Measurements from ENCODE around the gene TMEM109. TPM values are rescaled to one million over a fixed set of nuclear protein-coding genes. Genes with fewer than 3 reads are reported as not detected.

Gene TMEM109
- total and polyA plus RNA-seq, 9 of the 15 experiments (the other 6 are each of a cell fraction or from before 2014, with no cell fraction given): 9.2 to 71.3 (median 30.5) TPM

GRCh38 chr11:60960405-60960804 is 46.4 kb downstream of the TMEM109 start:
- no TSS peak for BruUV-seq (replicated peaks)
- H2AFZ ChIP-seq (ENCODE audit: low read depth, low read length): no peak overlapping the region
- no peak for ATAC-seq
- no peak for FAIRE-seq
- in situ Hi-C loops (cut with MboI): no loop called here
- no peaks in the 10 kb centered on the region for H3K4me1 ChIP-seq (replicated peaks in 1 of 2; ENCODE audit: control insufficient read depth in 2 of 2, insufficient read depth in 2 of 2, low read length in 2 of 2)
- H3K4me3 ChIP-seq: no peak overlapping the region
- H3K27ac ChIP-seq (ENCODE audit: extremely low read depth, low read depth, low read length): no peak overlapping the region
- no peaks in the 10 kb centered on the region for H3K36me3 ChIP-seq (ENCODE audit: control insufficient read depth, insufficient read depth, low read length)
- ChIA-PET CTCF (ENCODE audit: low intra/inter-chr PET ratio) (no interaction called here), POLR2A (no interaction called here)
- H3K4me2 ChIP-seq (ENCODE audit: insufficient read depth, low read length): no peak overlapping the region
- 0 out of 2 replicates have a peak, but pooled peaks cover 3% of the 10 kb centered on the region for H4K20me1 ChIP-seq (replicated peaks; ENCODE audit: control insufficient read depth, insufficient read depth, low read length)
- H3K9me1 ChIP-seq (ENCODE audit: control insufficient read depth, insufficient read depth, low read length): no peaks in the 10 kb centered on the region
- no peaks in the 10 kb centered on the region for H3K79me2 ChIP-seq (ENCODE audit: control insufficient read depth, insufficient read depth, low read length)
- H3K27me3 ChIP-seq (ENCODE audit: control insufficient read depth in 2 of 2, insufficient read depth in 2 of 2, low read length in 2 of 2): peaks cover 24 to 42% of the 10 kb centered on the region in 2 experiments
- H3K9me3 ChIP-seq (replicated peaks; ENCODE audit: control insufficient read depth, insufficient read depth, low read depth, low read length): no peaks in the 10 kb centered on the region
- no peak overlapping the region for H3K9ac ChIP-seq (ENCODE audit: insufficient read depth in 1 of 2, low read depth in 2 of 2, low read length in 2 of 2)
- intact Hi-C loops (cut with micrococcal nuclease): no loop called here
- DNase-seq (ENCODE audit: extremely low read depth in 1 of 4, low spot score in 3 of 4): no peak
- WGBS (ENCODE audit: insufficient coverage, low coverage, missing lambda C conversion rate): 3% methylated on average over 7 of the region's 7 CpGs
- TF ChIP-seq BRCA1 (IDR thresholded peaks at IDR 0.05) (no peak), BRCA1 (CRISPR knock-in tag; IDR thresholded peaks at IDR 0.05) (no peak), ASH1L (IDR thresholded peaks at IDR 0.05; ENCODE audit: borderline replicate concordance, low read depth, partially characterized antibody) (no peak), TFAM (CRISPR knock-in tag; conservative IDR thresholded peaks at IDR 0.05) (no peak), CBX2 (IDR thresholded peaks at IDR 0.05; ENCODE audit: insufficient read depth, low read length, poor library complexity, severe bottlenecking) (no peak), DACH1 (IDR thresholded peaks at IDR 0.05; ENCODE audit: partially characterized antibody) (no peak), RBM39 (optimal IDR thresholded peaks at IDR 0.05; ENCODE audit: low read depth, low read length) (no peak), IRF1 (CRISPR knock-in tag; IDR thresholded peaks at IDR 0.05; ENCODE audit: borderline replicate concordance) (no peak), ESRRA (IDR thresholded peaks at IDR 0.05; ENCODE audit: borderline replicate concordance, low read depth) (no peak), ZNF318 (IDR thresholded peaks at IDR 0.05; ENCODE audit: borderline replicate concordance in 1 of 2, low read depth in 1 of 2) (no peak)

All from K562 (cell line).